Activated T-helper 1 cell treated with anti-CD3 and anti-CD28 coated beads, Interleukin-2, amount 50 U/mL, for 16 hours (primary cell): ENCODE data around the gene PATJ.
"Not testable (repeated sequence)": the region's sequence is repeated elsewhere in the genome, so short reads cannot be mapped to it uniquely, and the experiment has no call there.

ENCODE experiments used
- DNase-seq, 2 donors: peaks; one replicate each; pipeline ENCODE4 v3.0.0-alpha.2; 2020; ENCODE audit warnings: low read depth in 1 of 2, low spot score in 1 of 2

The PATJ gene

DNA sequence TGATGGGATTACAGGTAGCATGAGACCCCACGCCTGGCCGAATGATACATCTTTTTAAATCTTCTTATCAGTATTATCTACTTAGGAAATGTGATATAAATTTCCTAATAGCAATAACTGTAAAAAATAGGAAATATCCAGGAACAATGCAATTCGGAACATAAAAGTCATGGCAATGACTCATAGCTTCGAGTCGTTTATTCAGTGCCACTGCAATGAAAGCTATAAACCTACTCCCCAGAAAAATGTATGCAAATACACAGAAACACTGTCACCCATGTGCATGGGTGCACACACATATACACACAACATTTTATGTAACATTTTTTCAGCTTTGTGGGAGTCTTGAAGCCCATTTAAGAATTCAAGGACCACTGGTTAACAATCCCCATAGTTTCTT, 194.6 kb downstream of the PATJ start:
- no peak for DNase-seq

DNA sequence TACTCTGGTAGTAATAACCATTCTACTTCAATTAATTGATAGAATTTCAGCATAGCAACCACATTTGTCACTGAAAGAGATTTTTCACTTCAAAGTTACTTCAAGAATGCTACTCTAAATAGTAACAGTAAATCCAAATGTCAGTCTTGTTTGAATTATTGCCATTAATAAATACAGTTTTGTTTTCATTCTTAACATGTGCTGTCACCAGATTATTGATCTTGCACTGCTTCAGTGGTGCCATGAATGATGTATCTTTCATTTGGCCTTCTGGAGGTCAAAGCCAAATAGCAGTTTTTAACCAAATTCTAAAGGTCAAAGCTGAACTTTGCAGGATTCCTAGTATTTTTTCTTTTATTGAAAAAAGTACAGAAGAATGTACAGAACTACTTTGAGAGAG, 199.5 kb downstream of the PATJ start:
- DNase-seq: no peak

- DNase-seq: no peak
Observed at GRCh38 chr1:61942856-61943255, 200.6 kb downstream of the PATJ start.

- DNase-seq: not testable (repeated sequence)
Observed at GRCh38 chr1:61948685-61949084, 206.4 kb downstream of the PATJ start.

GRCh38 chr1:61950418-61950817, 208.1 kb downstream of the PATJ start:
- DNase-seq: no peak

- DNase-seq: no peak
Observed at GRCh38 chr1:61951731-61952580, 209.7 kb downstream of the PATJ start.

DNA sequence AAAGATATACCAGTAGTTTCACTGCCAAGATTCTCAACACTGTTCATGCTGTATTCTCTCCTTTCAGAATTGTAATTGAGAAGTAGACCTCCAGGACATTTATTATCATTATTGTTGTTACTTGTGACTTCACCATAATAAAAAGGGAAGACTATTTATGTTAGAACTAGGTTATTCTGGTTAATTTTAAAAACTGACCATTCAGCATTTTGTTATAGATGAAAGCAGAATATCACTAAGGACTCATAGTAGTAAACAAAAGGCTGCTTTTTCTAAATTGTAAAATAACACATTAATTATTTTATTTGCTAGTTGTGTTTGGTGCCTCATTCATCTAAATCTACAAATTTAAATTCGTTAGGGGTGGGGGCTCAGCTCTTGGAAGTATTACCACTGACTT, 210.4 kb downstream of the PATJ start:
- no peak for DNase-seq

- no peak for DNase-seq
Observed at GRCh38 chr1:61953076-61953789, 211.0 kb downstream of the PATJ start.

DNA sequence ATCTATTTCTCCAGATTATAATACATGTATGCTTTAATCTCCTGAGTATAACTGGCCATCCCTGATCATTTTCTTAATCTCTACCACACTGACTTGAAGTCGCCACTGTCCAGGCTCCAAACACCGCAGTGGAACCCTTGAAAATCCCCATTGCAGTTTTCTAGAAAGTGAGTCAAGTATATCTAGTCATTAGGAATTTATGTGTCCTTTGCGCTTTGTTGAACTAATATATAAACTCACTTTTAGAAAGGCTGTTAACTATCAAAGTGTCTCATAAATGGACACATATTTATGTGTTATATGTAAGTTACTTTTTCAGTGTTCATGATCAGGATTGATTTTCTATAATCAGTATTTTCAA, 211.5 kb downstream of the PATJ start:
- DNase-seq: no peak

DNA sequence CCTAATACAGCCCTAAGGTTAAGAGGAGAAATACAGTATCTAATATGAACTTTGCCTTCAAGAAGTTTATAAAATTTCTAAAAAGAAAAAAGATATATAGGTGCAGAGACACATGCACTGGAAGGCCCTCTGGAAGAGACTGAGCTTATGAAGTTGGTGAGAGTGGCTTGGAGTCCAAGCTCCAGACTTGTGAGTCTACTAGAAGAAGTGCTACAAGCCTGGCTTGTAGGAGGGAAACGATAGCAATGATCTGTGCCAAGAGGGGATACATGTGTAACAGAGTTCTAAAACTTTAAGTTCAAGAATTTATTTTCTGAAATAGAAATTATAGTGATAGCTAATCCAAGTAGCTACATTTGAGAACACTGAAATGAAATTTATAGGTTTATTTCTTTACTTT, 213.0 kb downstream of the PATJ start:
- DNase-seq: no peak

GRCh38 chr1:61956016-61956645, 213.9 kb downstream of the PATJ start:
- DNase-seq: no peak

DNA sequence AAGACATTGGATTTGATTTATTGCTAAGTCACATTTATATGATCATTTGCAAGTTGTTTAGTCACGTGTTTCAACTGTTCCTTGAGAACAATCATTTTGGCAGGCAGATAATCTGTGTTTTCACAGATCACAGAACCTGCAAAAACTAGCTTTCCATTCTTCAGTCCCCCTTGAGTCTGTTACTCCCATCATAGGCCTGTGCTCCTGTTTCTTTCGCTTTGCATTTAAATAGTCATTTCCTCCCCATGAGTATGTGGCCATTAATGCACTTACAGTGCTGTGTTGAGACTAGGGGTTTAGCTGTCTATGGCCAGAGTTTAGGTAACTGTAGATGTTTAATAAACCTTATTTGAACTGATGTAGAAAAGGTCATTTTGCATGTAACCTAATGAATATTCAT, 214.5 kb downstream of the PATJ start:
- DNase-seq: no peak

- DNase-seq: no peak
Observed at GRCh38 chr1:61961009-61961408, 218.7 kb downstream of the PATJ start.

GRCh38 chr1:61962631-61963030, 220.4 kb downstream of the PATJ start:
- no peak for DNase-seq

- DNase-seq: not testable (repeated sequence)
Observed at GRCh38 chr1:61966450-61967225, 224.4 kb downstream of the PATJ start.

DNA sequence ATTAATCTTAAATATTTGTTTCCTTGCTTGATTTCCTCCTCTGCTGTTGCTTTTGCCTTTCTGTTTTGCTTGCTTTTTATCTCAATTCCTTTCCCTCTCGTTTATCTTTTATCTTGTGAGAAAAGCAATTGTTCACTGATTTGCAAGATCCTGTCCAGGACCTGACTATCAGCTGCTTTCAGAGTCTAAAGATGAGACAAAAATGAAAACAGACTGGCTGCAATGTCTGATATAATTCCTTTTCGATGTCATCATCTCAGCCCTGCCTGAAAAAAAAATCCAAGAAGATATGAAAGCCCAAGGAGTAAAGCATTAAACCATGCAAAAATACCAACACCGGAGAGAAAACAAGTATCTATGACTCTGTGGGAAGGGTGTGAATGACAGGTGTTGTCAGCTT, 225.5 kb downstream of the PATJ start:
- no peak for DNase-seq

GRCh38 chr1:61968869-61969268, 226.6 kb downstream of the PATJ start:
- no peak for DNase-seq

GRCh38 chr1:61973100-61973837, 231.0 kb downstream of the PATJ start:
- no peak for DNase-seq

DNA sequence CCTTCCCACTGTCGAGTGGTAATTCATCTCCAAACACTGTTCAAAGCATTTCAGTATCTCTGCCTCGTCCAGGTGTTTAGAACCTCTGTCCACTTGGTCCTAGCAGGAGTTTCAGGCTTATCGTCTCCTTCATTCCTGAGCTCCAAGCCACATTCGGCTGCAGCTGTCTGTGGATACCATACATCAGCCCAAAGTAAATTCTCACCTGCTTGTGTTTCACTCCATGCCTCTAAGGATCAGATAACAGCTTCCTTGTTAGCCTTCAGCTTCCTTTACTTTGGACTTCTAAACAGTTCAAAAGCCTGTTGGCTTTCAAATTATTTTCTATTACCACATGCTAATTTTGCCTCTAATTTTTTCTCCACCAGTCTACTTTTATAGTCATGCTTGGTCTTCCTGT, 233.4 kb downstream of the PATJ start:
- no peak for DNase-seq

DNA sequence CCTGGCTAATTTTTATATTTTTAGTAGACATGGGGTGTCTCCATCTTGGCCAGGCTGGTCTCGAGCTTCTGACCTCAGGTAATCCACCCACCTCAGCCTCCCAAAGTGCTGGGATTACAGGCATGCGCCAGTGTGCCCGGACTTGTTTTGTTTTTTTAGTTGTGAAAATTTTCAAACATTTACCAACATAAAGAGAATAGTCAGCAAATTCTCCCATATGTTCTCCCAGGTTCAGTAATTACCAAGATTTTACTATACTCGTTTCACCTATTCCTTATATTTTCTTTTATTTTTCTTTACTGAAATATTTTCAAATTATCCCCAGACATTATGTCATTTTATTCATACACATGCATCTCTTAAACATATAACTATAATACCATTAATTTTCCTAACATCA, 234.3 kb downstream of the PATJ start:
- DNase-seq: no peak

DNA sequence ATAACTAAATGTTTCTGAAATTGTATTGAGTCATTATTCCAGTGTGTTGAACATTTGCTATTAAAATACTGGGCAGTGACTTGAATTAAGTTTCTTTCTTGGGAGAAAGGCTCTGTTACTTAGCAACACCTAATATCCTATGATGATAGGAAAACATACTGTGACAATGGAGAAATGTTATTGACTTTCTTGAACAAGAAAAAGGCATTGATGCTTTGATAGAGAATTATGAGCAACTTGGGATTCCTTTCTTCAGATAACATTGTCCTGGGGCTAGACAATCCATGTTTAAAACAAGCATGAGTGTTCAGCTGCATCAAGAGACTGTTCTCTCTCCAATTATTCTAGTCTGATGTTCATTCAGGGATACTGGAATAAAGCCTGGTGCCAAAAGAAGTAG, 236.5 kb downstream of the PATJ start:
- DNase-seq: no peak
